HepG2 (cell line): Measurements from ENCODE around the gene LRRC25. TPM values are rescaled to one million over a fixed set of nuclear protein-coding genes. Genes with fewer than 3 reads are reported as not detected.
"Not testable (repeated sequence)": the region's sequence is repeated elsewhere in the genome, so short reads cannot be mapped to it uniquely, and the experiment has no call there.

Experiments
- ATAC-seq: fragments of 200-7000 bp; cut with Tn5 transposase; 3 replicates; pipeline ENCODE4 v1.9.1; 2020; ENCODE audit warnings: mild to moderate bottlenecking, moderate library complexity
- BruUV-seq: library from RNA; stranded (reverse); fragments of 400-500 nt; replicated peaks from 2 replicates; lab custom pipeline; 2021; lab: Mats Ljungman, UMichigan
- CTCF ChIA-PET: fragments of 300-600 bp; formaldehyde crosslinking; extraction: SDS; loops from one replicate; lab custom pipeline; 2021; ENCODE audit warnings: low total read pairs, inconsistent platforms, low intra/inter-chr PET ratio; lab: Yijun Ruan, JAX
- POLR2A ChIA-PET: fragments of 350-600 bp; sonication (Branson Sonifier 250); formaldehyde crosslinking; loops from one replicate; lab custom pipeline; 2020; ENCODE audit warnings: antibody characterized with exemption, inconsistent platforms; lab: Yijun Ruan, JAX
- DNase-seq: peaks from one replicate; pipeline ENCODE4 v3.0.0-alpha.2; 2015; ENCODE audit warnings: low spot score
- FAIRE-seq: peaks from 3 replicates; lab custom pipeline; 2011; peaks lifted over from hg19 to GRCh38; lab: Jason Lieb, UNC
- H2AFZ ChIP-seq: one replicate; pipeline ENCODE4 v1.6.1; 2011; ENCODE audit warnings: low read length, inconsistent platforms
- H3K27ac ChIP-seq: fragments of 300-600 bp; 3 replicates; pipeline ENCODE4 v1.8.0; 2011; ENCODE audit warnings: mixed run types, mild to moderate bottlenecking, mixed read lengths, low read length, inconsistent platforms; ENCODE audit not compliant: insufficient read depth; ENCODE audit errors: extremely low read length
- H3K27me3 ChIP-seq, 2 experiments: fragments of 200-600 bp in 1 of 2; 2 replicates in 1 of 2; 3 replicates in 1 of 2; pipeline versions ENCODE4 v1.6.0 to v1.8.0; 2011; ENCODE audit warnings: low read length in 2 of 2, mild to moderate bottlenecking in 2 of 2, moderate library complexity in 2 of 2, inconsistent platforms in 1 of 2; ENCODE audit not compliant: insufficient read depth in 2 of 2, control insufficient read depth in 1 of 2
- H3K36me3 ChIP-seq, 2 experiments: fragments of 200-600 bp in 1 of 2; replicated peaks in 1 of 2; 2 replicates in 1 of 2; 3 replicates in 1 of 2; pipeline versions ENCODE4 v1.5.1 to v1.8.0; 2011; ENCODE audit warnings: low read length in 2 of 2, inconsistent platforms in 1 of 2; ENCODE audit not compliant: insufficient read depth in 2 of 2, control insufficient read depth in 1 of 2
- H3K4me1 ChIP-seq: 2 replicates; pipeline ENCODE4 v1.5.1; 2012; ENCODE audit warnings: low read length, inconsistent platforms; ENCODE audit not compliant: insufficient read depth
- H3K4me2 ChIP-seq: 2 replicates; pipeline ENCODE4 v1.6.0; 2011; ENCODE audit warnings: low read depth, low read length, inconsistent platforms
- H3K4me3 ChIP-seq, 3 experiments: fragments of 200-600 bp in 1 of 3; sonication (generic), shearing (Covaris generic) in 1 of 3; replicated peaks in 1 of 3; 2 replicates each; pipeline ENCODE4 v1.5.1; 2011 to 2016; ENCODE audit warnings: low read length in 3 of 3, inconsistent platforms in 2 of 3, low read depth in 2 of 3, mild to moderate bottlenecking in 2 of 3, control low read depth in 1 of 3, mixed read lengths in 1 of 3; ENCODE audit not compliant: insufficient read depth in 1 of 3
- H3K79me2 ChIP-seq: one replicate; pipeline ENCODE4 v1.6.1; 2011; ENCODE audit warnings: low read length, inconsistent platforms; ENCODE audit not compliant: insufficient read depth
- H3K9ac ChIP-seq: 2 replicates; pipeline ENCODE4 v1.6.0; 2011; ENCODE audit warnings: mild to moderate bottlenecking, low read depth, low read length, inconsistent platforms; ENCODE audit not compliant: insufficient read depth
- H3K9me3 ChIP-seq: 2 replicates; pipeline ENCODE4 v1.5.1; 2012; ENCODE audit warnings: mild to moderate bottlenecking, low read length
- H4K20me1 ChIP-seq: 2 replicates; pipeline ENCODE4 v1.6.0; 2011; ENCODE audit warnings: inconsistent platforms, mild to moderate bottlenecking, low read length, moderate library complexity; ENCODE audit not compliant: insufficient read depth
- FOXK1 ChIP-seq: sonication (generic); formaldehyde crosslinking; IDR thresholded peaks from 2 replicates; pipeline ENCODE4 v1.4.0; 2020; ENCODE audit warnings: low read depth, missing genetic modification reagents, borderline replicate concordance
- POLR2G ChIP-seq: fragments of 200-400 bp; formaldehyde crosslinking; IDR thresholded peaks from 2 replicates; pipeline ENCODE4 v1.6.1; 2018; ENCODE audit warnings: mild to moderate bottlenecking, low read depth, low read length, moderate library complexity
- RARA ChIP-seq: IDR thresholded peaks from 2 replicates; pipeline ENCODE4 v1.6.1; 2016; ENCODE audit warnings: missing genetic modification reagents, missing compliant biosample characterization
- ZC3H4 ChIP-seq: sonication (generic); formaldehyde crosslinking; IDR thresholded peaks from 2 replicates; pipeline ENCODE4 v1.4.0; 2020; ENCODE audit warnings: missing genetic modification reagents, borderline replicate concordance
- ZNF350 ChIP-seq: sonication (generic); formaldehyde crosslinking; IDR thresholded peaks from 2 replicates; pipeline ENCODE4 v1.4.0; 2020; ENCODE audit warnings: mild to moderate bottlenecking, low read depth, missing genetic modification reagents, borderline replicate concordance
- ZNF563 ChIP-seq: sonication (generic); formaldehyde crosslinking; IDR thresholded peaks from 2 replicates; pipeline ENCODE4 v1.8.0; 2022; ENCODE audit warnings: mild to moderate bottlenecking, moderate library complexity, missing genetic modification reagents
- ZNF709 ChIP-seq: sonication (generic); formaldehyde crosslinking; IDR thresholded peaks from 2 replicates; pipeline ENCODE4 v1.5.0; 2020; ENCODE audit warnings: mild to moderate bottlenecking, missing genetic modification reagents
- ZNF782 ChIP-seq: sonication (generic); formaldehyde crosslinking; IDR thresholded peaks from 2 replicates; pipeline ENCODE4 v1.4.0; 2020; ENCODE audit warnings: missing genetic modification reagents, mild to moderate bottlenecking, borderline replicate concordance
- WGBS: methylation state at CpG from one replicate; pipeline ENCODE4 v1.1.6; 2017; ENCODE audit warnings: low lambda C conversion rate; 5-methylcytosine and 5-hydroxymethylcytosine counted together
- in situ Hi-C: cut with HindIII; loops from 2 replicates; pipeline ENCODE4 v1.10.0; 2017; ENCODE audit warnings: low pct_unique_long_range_greater_than_20kb; ENCODE audit not compliant: extremely low pct_ligation_motif_present
- intact Hi-C: fragments of 100-400 bp; cut with micrococcal nuclease; formaldehyde crosslinking; loops from one replicate; pipeline ENCODE4 v1.10.0; 2022; ENCODE audit not compliant: unreplicated experiment
- polyA plus RNA-seq, 8 experiments: library from polyadenylated mRNA; depleted of rRNA in 3 of 8; stranded (reverse) in 7 of 8; unstranded in 1 of 8; fragments of >200 nt; fragmentation: Illumina TruSeq in 4 of 8; extraction: Trizol in 4 of 8; gene quantifications; 2 replicates each; pipeline versions ENCODE4 v1.2.1 to v1.2.3, GENCODE V29; 2011 to 2016; ENCODE audit warnings: low read depth in 4 of 8, missing spikeins in 1 of 8, mixed read lengths in 1 of 8; ENCODE audit not compliant: insufficient read depth in 1 of 8
- total RNA-seq, 5 experiments: library from RNA; depleted of rRNA; stranded (reverse); fragments of >200 nt; fragmentation: Illumina TruSeq; extraction: Trizol; gene quantifications; 2 replicates each; pipeline ENCODE4 v1.2.3, GENCODE V29; 2016; ENCODE audit warnings: low read depth in 1 of 5
- TF ChIP-seq, protein P1 (sequence below): sonication (generic); formaldehyde crosslinking; conservative IDR thresholded peaks from 2 replicates; pipeline ENCODE4 v1.4.0; 2020; ENCODE audit warnings: mild to moderate bottlenecking, missing genetic modification reagents, moderate library complexity
- TF ChIP-seq, protein P2 (sequence below): sonication (generic); formaldehyde crosslinking; IDR thresholded peaks from 2 replicates; pipeline ENCODE4 v1.4.0; 2020; ENCODE audit warnings: missing genetic modification reagents
- TF ChIP-seq, protein P3 (sequence below): sonication (generic); formaldehyde crosslinking; IDR thresholded peaks from 2 replicates; pipeline ENCODE4 v1.4.0; 2020; ENCODE audit warnings: missing genetic modification reagents, mild to moderate bottlenecking, borderline replicate concordance
- TF ChIP-seq, protein P4 (sequence below): sonication (generic); formaldehyde crosslinking; IDR thresholded peaks from 2 replicates; pipeline ENCODE4 v1.5.0; 2020; ENCODE audit warnings: missing genetic modification reagents

The LRRC25 gene
- total and polyA plus RNA-seq, 2 of the 13 experiments (the other 11 are each of a cell fraction or from before 2014, with no cell fraction given), result 0.13 to 0.53 TPM

DNA sequence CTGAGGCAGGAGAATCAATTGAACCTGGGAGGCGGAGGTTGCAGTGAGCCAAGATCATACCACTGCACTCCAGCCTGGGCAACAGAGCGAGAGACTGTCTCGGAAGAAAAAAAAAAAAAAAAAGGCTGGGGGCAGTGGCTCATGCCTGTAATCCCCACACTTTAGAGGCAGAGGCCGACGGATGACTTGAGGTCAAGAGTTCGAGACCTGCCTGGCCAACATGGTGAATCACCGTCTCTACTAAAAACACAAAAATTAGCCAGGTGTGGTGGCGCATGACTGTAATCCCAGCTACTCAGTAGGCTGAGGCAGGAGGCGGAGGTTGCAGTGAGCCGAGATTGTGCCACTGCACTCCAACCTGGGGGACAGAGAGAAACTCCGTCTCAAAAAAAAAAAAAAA lies 13.8 kb downstream of the LRRC25 start:
- Histone ChIP-seq H3K79me2 (peaks cover 57% of the 10 kb centered on the region), H3K4me2 (peak overlapping the region; percentile 97), H3K4me3 (peak overlapping the region; percentile 70 to 91 (median 81)), H4K20me1 (peaks cover 24% of the 10 kb centered on the region), H3K27ac (peak overlapping the region; percentile 80), H3K4me1 (peaks cover 69% of the 10 kb centered on the region), H3K36me3 (peaks cover 2 to 21% of the 10 kb centered on the region in 2 experiments; a peak in 3 of 5 replicates), H3K9ac (peak overlapping the region; percentile 81)
- BruUV-seq, H2AFZ ChIP-seq, DNase-seq, H3K27me3 ChIP-seq, CTCF ChIA-PET, in situ Hi-C loops, FAIRE-seq, intact Hi-C loops, ATAC-seq, H3K9me3 ChIP-seq: not testable (repeated sequence)
- POLR2A ChIA-PET, result interaction anchor here (0.6 to 14.3 kb wide), 4 partner anchors 16 to 194 kb away, joined by 3 to 514 read pairs (median 45); partner anchors contain the start of gene JUND
- 70% methylated on average over 11 of the region's 11 CpGs for WGBS
- peak; percentile 45; the same call in 1 of the 2 replicates for TF ChIP-seq ZNF563 (CRISPR knock-in tag)
- peak; percentile 29; the same call in 1 of the 2 replicates for TF ChIP-seq ZNF709 (CRISPR knock-in tag)
- TF ChIP-seq, protein P1, sequence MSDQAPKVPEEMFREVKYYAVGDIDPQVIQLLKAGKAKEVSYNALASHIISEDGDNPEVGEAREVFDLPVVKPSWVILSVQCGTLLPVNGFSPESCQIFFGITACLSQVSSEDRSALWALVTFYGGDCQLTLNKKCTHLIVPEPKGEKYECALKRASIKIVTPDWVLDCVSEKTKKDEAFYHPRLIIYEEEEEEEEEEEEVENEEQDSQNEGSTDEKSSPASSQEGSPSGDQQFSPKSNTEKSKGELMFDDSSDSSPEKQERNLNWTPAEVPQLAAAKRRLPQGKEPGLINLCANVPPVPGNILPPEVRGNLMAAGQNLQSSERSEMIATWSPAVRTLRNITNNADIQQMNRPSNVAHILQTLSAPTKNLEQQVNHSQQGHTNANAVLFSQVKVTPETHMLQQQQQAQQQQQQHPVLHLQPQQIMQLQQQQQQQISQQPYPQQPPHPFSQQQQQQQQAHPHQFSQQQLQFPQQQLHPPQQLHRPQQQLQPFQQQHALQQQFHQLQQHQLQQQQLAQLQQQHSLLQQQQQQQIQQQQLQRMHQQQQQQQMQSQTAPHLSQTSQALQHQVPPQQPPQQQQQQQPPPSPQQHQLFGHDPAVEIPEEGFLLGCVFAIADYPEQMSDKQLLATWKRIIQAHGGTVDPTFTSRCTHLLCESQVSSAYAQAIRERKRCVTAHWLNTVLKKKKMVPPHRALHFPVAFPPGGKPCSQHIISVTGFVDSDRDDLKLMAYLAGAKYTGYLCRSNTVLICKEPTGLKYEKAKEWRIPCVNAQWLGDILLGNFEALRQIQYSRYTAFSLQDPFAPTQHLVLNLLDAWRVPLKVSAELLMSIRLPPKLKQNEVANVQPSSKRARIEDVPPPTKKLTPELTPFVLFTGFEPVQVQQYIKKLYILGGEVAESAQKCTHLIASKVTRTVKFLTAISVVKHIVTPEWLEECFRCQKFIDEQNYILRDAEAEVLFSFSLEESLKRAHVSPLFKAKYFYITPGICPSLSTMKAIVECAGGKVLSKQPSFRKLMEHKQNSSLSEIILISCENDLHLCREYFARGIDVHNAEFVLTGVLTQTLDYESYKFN (CRISPR knock-in tag), result 0 out of 2 replicates have a peak, but pooled peaks have one; percentile 7
- TF ChIP-seq, protein P2, sequence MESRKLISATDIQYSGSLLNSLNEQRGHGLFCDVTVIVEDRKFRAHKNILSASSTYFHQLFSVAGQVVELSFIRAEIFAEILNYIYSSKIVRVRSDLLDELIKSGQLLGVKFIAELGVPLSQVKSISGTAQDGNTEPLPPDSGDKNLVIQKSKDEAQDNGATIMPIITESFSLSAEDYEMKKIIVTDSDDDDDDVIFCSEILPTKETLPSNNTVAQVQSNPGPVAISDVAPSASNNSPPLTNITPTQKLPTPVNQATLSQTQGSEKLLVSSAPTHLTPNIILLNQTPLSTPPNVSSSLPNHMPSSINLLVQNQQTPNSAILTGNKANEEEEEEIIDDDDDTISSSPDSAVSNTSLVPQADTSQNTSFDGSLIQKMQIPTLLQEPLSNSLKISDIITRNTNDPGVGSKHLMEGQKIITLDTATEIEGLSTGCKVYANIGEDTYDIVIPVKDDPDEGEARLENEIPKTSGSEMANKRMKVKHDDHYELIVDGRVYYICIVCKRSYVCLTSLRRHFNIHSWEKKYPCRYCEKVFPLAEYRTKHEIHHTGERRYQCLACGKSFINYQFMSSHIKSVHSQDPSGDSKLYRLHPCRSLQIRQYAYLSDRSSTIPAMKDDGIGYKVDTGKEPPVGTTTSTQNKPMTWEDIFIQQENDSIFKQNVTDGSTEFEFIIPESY (CRISPR knock-in tag), result 0 out of 2 replicates have a peak, but pooled peaks have one; percentile 2
- TF ChIP-seq ZC3H4 (CRISPR knock-in tag), result 0 out of 2 replicates have a peak, but pooled peaks have one; percentile 9
- peak; percentile 3; the same call in 1 of the 2 replicates for TF ChIP-seq FOXK1 (CRISPR knock-in tag)
- TF ChIP-seq, protein P3, sequence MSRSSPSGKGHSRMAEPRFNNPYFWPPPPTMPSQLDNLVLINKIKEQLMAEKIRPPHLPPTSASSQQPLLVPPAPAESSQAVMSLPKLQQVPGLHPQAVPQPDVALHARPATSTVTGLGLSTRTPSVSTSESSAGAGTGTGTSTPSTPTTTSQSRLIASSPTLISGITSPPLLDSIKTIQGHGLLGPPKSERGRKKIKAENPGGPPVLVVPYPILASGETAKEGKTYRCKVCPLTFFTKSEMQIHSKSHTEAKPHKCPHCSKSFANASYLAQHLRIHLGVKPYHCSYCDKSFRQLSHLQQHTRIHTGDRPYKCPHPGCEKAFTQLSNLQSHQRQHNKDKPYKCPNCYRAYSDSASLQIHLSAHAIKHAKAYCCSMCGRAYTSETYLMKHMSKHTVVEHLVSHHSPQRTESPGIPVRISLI, result 0 out of 2 replicates have a peak, but pooled peaks have one; percentile 23
- TF ChIP-seq, protein P4, sequence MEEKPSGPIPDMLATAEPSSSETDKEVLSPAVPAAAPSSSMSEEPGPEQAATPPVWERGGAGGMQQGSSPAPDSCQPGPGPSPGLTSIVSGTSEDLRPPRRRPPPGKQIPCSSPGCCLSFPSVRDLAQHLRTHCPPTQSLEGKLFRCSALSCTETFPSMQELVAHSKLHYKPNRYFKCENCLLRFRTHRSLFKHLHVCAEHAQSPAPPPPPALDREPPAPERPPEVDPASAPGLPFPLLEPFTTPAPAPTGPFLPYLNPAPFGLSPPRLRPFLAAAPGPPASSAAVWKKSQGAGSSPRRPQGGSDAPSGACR (CRISPR knock-in tag), result 0 out of 2 replicates have a peak, but pooled peaks have one; percentile 7
- 0 out of 2 replicates have a peak, but pooled peaks have one; percentile 13 for TF ChIP-seq ZNF782 (CRISPR knock-in tag)
- TF ChIP-seq POLR2G, result 0 out of 2 replicates have a peak, but pooled peaks have one; percentile 10
- 0 out of 2 replicates have a peak, but pooled peaks have one; percentile 7 for TF ChIP-seq ZNF350 (CRISPR knock-in tag)
- 0 out of 2 replicates have a peak, but pooled peaks have one; percentile 16 for TF ChIP-seq RARA (CRISPR knock-in tag)
